ENCODE measurements around the gene IKBKE. TPM values are rescaled to one million over a fixed set of nuclear protein-coding genes. Genes with fewer than 3 reads are reported as not detected.

The IKBKE gene
- total and polyA plus RNA-seq, 10 of the 15 experiments (the other 5 are each of a cell fraction or from before 2014, with no cell fraction given), result 12.8 to 35.1 (median 23.1) TPM

DNA sequence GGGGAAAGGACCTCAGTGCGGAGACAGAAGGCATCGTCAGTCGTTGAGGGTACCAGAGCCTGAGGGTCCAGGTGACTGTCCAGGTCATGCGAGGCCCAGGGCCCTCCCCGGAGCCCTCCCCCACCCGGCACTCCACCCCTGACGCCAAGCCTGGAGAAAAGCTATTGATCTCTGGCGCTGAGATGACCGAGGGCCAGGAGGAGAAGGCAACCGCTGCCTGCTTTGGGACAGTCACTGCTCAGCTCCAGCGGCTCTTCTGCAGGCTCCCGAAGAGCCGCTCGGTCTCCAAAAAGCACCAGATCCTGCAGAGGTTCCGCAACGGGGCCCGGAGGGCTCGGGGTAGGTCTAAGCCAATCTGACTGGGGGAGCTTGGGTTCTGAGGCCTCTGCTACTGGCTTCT, 47.9 kb downstream of the IKBKE start (continued):
- TF ChIP-seq, protein P1, sequence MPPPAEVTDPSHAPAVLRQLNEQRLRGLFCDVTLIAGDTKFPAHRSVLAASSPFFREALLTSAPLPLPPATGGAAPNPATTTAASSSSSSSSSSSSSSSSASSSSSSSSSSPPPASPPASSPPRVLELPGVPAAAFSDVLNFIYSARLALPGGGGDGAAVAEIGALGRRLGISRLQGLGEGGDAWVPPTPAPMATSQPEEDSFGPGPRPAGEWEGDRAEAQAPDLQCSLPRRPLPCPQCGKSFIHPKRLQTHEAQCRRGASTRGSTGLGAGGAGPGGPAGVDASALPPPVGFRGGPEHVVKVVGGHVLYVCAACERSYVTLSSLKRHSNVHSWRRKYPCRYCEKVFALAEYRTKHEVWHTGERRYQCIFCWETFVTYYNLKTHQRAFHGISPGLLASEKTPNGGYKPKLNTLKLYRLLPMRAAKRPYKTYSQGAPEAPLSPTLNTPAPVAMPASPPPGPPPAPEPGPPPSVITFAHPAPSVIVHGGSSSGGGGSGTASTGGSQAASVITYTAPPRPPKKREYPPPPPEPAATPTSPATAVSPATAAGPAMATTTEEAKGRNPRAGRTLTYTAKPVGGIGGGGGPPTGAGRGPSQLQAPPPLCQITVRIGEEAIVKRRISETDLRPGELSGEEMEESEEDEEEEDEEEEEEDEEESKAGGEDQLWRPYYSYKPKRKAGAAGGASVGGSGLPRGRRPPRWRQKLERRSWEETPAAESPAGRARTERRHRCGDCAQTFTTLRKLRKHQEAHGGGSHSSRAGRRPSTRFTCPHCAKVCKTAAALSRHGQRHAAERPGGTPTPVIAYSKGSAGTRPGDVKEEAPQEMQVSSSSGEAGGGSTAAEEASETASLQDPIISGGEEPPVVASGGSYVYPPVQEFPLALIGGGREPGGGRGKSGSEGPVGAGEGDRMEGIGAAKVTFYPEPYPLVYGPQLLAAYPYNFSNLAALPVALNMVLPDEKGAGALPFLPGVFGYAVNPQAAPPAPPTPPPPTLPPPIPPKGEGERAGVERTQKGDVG (CRISPR knock-in tag; IDR thresholded peaks at IDR 0.05), result no peak
- no peak for TF ChIP-seq CREB1 (IDR thresholded peaks at IDR 0.05; ENCODE audit: low read depth)
- TF ChIP-seq CHD2 (IDR thresholded peaks at IDR 0.05; ENCODE audit: borderline replicate concordance, low read depth, low read length), result no peak
- no peak for TF ChIP-seq PRDM15 (CRISPR knock-in tag; IDR thresholded peaks at IDR 0.05)
- no peak for TF ChIP-seq BACH1 (IDR thresholded peaks at IDR 0.05; ENCODE audit: borderline replicate concordance)
- no peak for TF ChIP-seq NFXL1 (IDR thresholded peaks at IDR 0.05; ENCODE audit: borderline replicate concordance)
- TF ChIP-seq DPF2 (IDR thresholded peaks at IDR 0.05), result no peak
- no peak for TF ChIP-seq ZNF622 (IDR thresholded peaks at IDR 0.05)

All from GM12878 (cell line).